BLaER1 treated with 17β-estradiol and CSF1 and Interleukin-3, amounts not matched to agents 10 nM and 100 nM (cell line): ENCODE data around the gene DEFB127.
A peak's percentile ranks its signal among the peaks of the same experiment; 100 is the strongest.
"Not testable (repeated sequence)": the region's sequence is repeated elsewhere in the genome, so short reads cannot be mapped to it uniquely, and the experiment has no call there.

Experiments used
- H3K27ac ChIP-seq, 11 experiments: shearing (Covaris generic); formaldehyde crosslinking; 2 replicates each; pipeline ENCODE4 v1.8.1; 2022
- H3K27me3 ChIP-seq, 11 experiments: shearing (Covaris generic); formaldehyde crosslinking; 2 replicates each; pipeline ENCODE4 v1.8.1; 2022
- H3K36me3 ChIP-seq, 11 experiments: shearing (Covaris generic); formaldehyde crosslinking; 2 replicates each; pipeline ENCODE4 v1.8.1; 2022
- H3K4me1 ChIP-seq, 10 experiments: shearing (Covaris generic); formaldehyde crosslinking; 2 replicates each; pipeline ENCODE4 v1.8.1; 2022
- H3K4me2 ChIP-seq, 11 experiments: shearing (Covaris generic); formaldehyde crosslinking; 2 replicates each; pipeline ENCODE4 v1.8.1; 2022
- H3K4me3 ChIP-seq, 10 experiments: shearing (Covaris generic); formaldehyde crosslinking; 2 replicates each; pipeline ENCODE4 v1.8.1; 2022
- H3K9ac ChIP-seq, 11 experiments: shearing (Covaris generic); formaldehyde crosslinking; 2 replicates each; pipeline ENCODE4 v1.8.1; 2022
- H3K9me3 ChIP-seq, 11 experiments: shearing (Covaris generic); formaldehyde crosslinking; replicated peaks in 1 of 11; 2 replicates each; pipeline ENCODE4 v1.8.1; 2022
- H4K20me1 ChIP-seq, 11 experiments: shearing (Covaris generic); formaldehyde crosslinking; 2 replicates each; pipeline ENCODE4 v1.8.1; 2022
- Cebpa-rat ChIP-seq, 11 experiments: shearing (Covaris generic); IDR thresholded peaks; 2 replicates each; pipeline ENCODE4 v1.8.1; 2022

DEFB127 gene

GRCh38 chr20:157154-157553 lies at the start of gene DEFB127:
DEFB127 (plus strand) TSS chr20:157454; CDS start chr20:157545, 91 bp downstream.
- Histone ChIP-seq H3K36me3 (no peaks in the 10 kb centered on the region), H3K4me2 (peak within 1 kb of the TSS in 7 of 11 experiments; percentile 18 to 47 (median 35); a peak in 9 of 22 replicates), H3K27ac (no peak within 1 kb of the TSS), H3K9me3 (no peaks in the 10 kb centered on the region), H3K4me3 (no peak within 1 kb of the TSS), H3K4me1 (peaks cover 0 to 8% (median 5%) of the 10 kb centered on the region in 10 experiments; a peak in 10 of 20 replicates), H4K20me1 (no peaks in the 10 kb centered on the region), H3K9ac (no peak within 1 kb of the TSS), H3K27me3 (no peaks in the 10 kb centered on the region)
- no peak for TF ChIP-seq Cebpa-rat (IDR thresholded peaks at IDR 0.05)

GRCh38 chr20:112396-112795 lies 44.9 kb upstream of the DEFB127 start:
- H3K36me3 ChIP-seq: no peaks in the 10 kb centered on the region
- H3K27me3 ChIP-seq: no peaks in the 10 kb centered on the region
- H3K4me1 ChIP-seq: no peaks in the 10 kb centered on the region
- TF ChIP-seq Cebpa-rat (IDR thresholded peaks at IDR 0.05): no peak
- no peak overlapping the region for H3K9ac ChIP-seq
- no peak overlapping the region for H3K4me3 ChIP-seq
- no peaks in the 10 kb centered on the region for H4K20me1 ChIP-seq
- no peak overlapping the region for H3K27ac ChIP-seq
- H3K4me2 ChIP-seq: no peak overlapping the region
- H3K9me3 ChIP-seq: peaks cover 16 to 28% (median 25%) of the 10 kb centered on the region in 11 experiments

GRCh38 chr20:117518-117917 lies 39.7 kb upstream of the DEFB127 start:
- H3K9me3 ChIP-seq: peaks cover 27 to 39% (median 31%) of the 10 kb centered on the region in 11 experiments
- H3K4me1 ChIP-seq: no peaks in the 10 kb centered on the region
- H4K20me1 ChIP-seq: no peaks in the 10 kb centered on the region
- no peak overlapping the region for H3K9ac ChIP-seq
- no peak overlapping the region for H3K27ac ChIP-seq
- no peaks in the 10 kb centered on the region for H3K36me3 ChIP-seq
- TF ChIP-seq Cebpa-rat (IDR thresholded peaks at IDR 0.05): no peak
- H3K4me2 ChIP-seq: no peak overlapping the region
- no peaks in the 10 kb centered on the region for H3K27me3 ChIP-seq
- H3K4me3 ChIP-seq: no peak overlapping the region

- H3K36me3 ChIP-seq: not testable (repeated sequence)
Observed at GRCh38 chr20:129786-130323, 27.4 kb upstream of the DEFB127 start.

GRCh38 chr20:137668-138490 lies 19.4 kb upstream of the DEFB127 start:
- no peak overlapping the region for H3K27ac ChIP-seq
- H3K9ac ChIP-seq: no peak overlapping the region
- H3K4me1 ChIP-seq: no peaks in the 10 kb centered on the region
- no peaks in the 10 kb centered on the region for H3K27me3 ChIP-seq
- H3K9me3 ChIP-seq: peaks cover 9 to 19% (median 12%) of the 10 kb centered on the region in 11 experiments; a peak in 19 of 22 replicates
- H4K20me1 ChIP-seq: no peaks in the 10 kb centered on the region
- H3K36me3 ChIP-seq: no peaks in the 10 kb centered on the region
- H3K4me3 ChIP-seq: no peak overlapping the region
- no peak overlapping the region for H3K4me2 ChIP-seq
- no peak for TF ChIP-seq Cebpa-rat (IDR thresholded peaks at IDR 0.05)

More at GRCh38 chr20:129786-130323, 27.4 kb upstream of the DEFB127 start:
- not testable (repeated sequence) for H3K9me3 ChIP-seq, H3K27ac ChIP-seq, H3K9ac ChIP-seq, H3K4me3 ChIP-seq, H4K20me1 ChIP-seq, H3K4me2 ChIP-seq, H3K4me1 ChIP-seq, H3K27me3 ChIP-seq

GRCh38 chr20:142290-142689 lies 15.0 kb upstream of the DEFB127 start, which contains the start of gene DEFB126:
DEFB126 (plus strand) TSS chr20:142590; CDS start chr20:142629, 39 bp downstream.
- H3K9me3 ChIP-seq: peaks cover 6 to 11% (median 10%) of the 10 kb centered on the region in 11 experiments; a peak in 19 of 22 replicates
- H3K4me1 ChIP-seq: no peaks in the 10 kb centered on the region
- H3K36me3 ChIP-seq: no peaks in the 10 kb centered on the region
- no peaks in the 10 kb centered on the region; a peak in 1 of 22 replicates for H3K27me3 ChIP-seq
- no peak within 1 kb of the TSS for H3K4me3 ChIP-seq
- H3K9ac ChIP-seq: no peak within 1 kb of the TSS
- H4K20me1 ChIP-seq: no peaks in the 10 kb centered on the region
- H3K4me2 ChIP-seq: no peak within 1 kb of the TSS
- no peak within 1 kb of the TSS for H3K27ac ChIP-seq
- TF ChIP-seq Cebpa-rat (IDR thresholded peaks at IDR 0.05): no peak

GRCh38 chr20:145877-146276 lies 11.4 kb upstream of the DEFB127 start:
- no peaks in the 10 kb centered on the region for H4K20me1 ChIP-seq
- H3K27me3 ChIP-seq: no peaks in the 10 kb centered on the region; a peak in 1 of 22 replicates
- H3K36me3 ChIP-seq: no peaks in the 10 kb centered on the region
- H3K4me3 ChIP-seq: no peak overlapping the region
- no peaks in the 10 kb centered on the region for H3K9me3 ChIP-seq
- no peak for TF ChIP-seq Cebpa-rat (IDR thresholded peaks at IDR 0.05)
- H3K4me2 ChIP-seq: no peak overlapping the region
- no peaks in the 10 kb centered on the region for H3K4me1 ChIP-seq
- no peak overlapping the region for H3K27ac ChIP-seq
- no peak overlapping the region for H3K9ac ChIP-seq

- Histone ChIP-seq H3K4me1 (peaks cover 0 to 4% (median 2%) of the 10 kb centered on the region in 10 experiments; a peak in 10 of 20 replicates), H4K20me1 (no peaks in the 10 kb centered on the region), H3K4me2 (no peak overlapping the region), H3K27me3 (no peaks in the 10 kb centered on the region), H3K9me3 (no peaks in the 10 kb centered on the region), H3K27ac (no peak overlapping the region), H3K4me3 (no peak overlapping the region), H3K36me3 (no peaks in the 10 kb centered on the region), H3K9ac (no peak overlapping the region)
- TF ChIP-seq Cebpa-rat (IDR thresholded peaks at IDR 0.05): no peak
Observed at GRCh38 chr20:152131-152530, 5.1 kb upstream of the DEFB127 start.

- no peaks in the 10 kb centered on the region for H4K20me1 ChIP-seq
- H3K4me3 ChIP-seq: no peak overlapping the region
- no peak overlapping the region for H3K27ac ChIP-seq
- H3K4me1 ChIP-seq: no peaks in the 10 kb centered on the region
- H3K9ac ChIP-seq: no peak overlapping the region
- no peak overlapping the region for H3K4me2 ChIP-seq
- H3K9me3 ChIP-seq: no peaks in the 10 kb centered on the region
- H3K27me3 ChIP-seq: no peaks in the 10 kb centered on the region
- TF ChIP-seq Cebpa-rat (IDR thresholded peaks at IDR 0.05): no peak
- H3K36me3 ChIP-seq: no peaks in the 10 kb centered on the region
Observed at GRCh38 chr20:164618-165017, 7.4 kb downstream of the DEFB127 start.

GRCh38 chr20:168876-169275 lies 11.6 kb downstream of the DEFB127 start:
- no peaks in the 10 kb centered on the region for H3K27me3 ChIP-seq
- H3K4me1 ChIP-seq: no peaks in the 10 kb centered on the region
- H4K20me1 ChIP-seq: no peaks in the 10 kb centered on the region
- no peak overlapping the region for H3K4me2 ChIP-seq
- H3K27ac ChIP-seq: no peak overlapping the region
- H3K4me3 ChIP-seq: no peak overlapping the region
- H3K36me3 ChIP-seq: no peaks in the 10 kb centered on the region
- no peak for TF ChIP-seq Cebpa-rat (IDR thresholded peaks at IDR 0.05)
- H3K9me3 ChIP-seq: no peaks in the 10 kb centered on the region
- H3K9ac ChIP-seq: no peak overlapping the region
